H1 (cell line): ENCODE results near the gene RFX2. TPM values are rescaled to one million over a fixed set of nuclear protein-coding genes. Genes with fewer than 3 reads are reported as not detected.

Experiments
- CBX5 ChIP-seq: fragments of 300-800, 300-1000 bp; sonication (generic); IDR thresholded peaks from 2 replicates; pipeline ENCODE4 v1.7.1; 2016; ENCODE audit warnings: antibody characterized with exemption, low read length, low read depth
- polyA plus RNA-seq, 7 experiments: library from polyadenylated mRNA; depleted of rRNA in 3 of 7; stranded (reverse) in 5 of 7; unstranded in 2 of 7; fragments of >200 nt in 5 of 7; fragments of 200-250 nt in 2 of 7; gene quantifications; 1 replicate in 5 of 7; 2 replicates in 1 of 7; 4 replicates in 1 of 7; pipeline versions ENCODE4 v1.2.1 to v1.2.3, GENCODE V29; 2011 to 2013; ENCODE audit warnings: missing spikeins in 2 of 7, mixed read lengths in 2 of 7
- total RNA-seq: library from RNA; stranded (reverse); fragmentation: NEBNext Ultra II Directional; extraction: Animal tissue kit (Norgen Biotek cat#: 25700); gene quantifications from 2 replicates; pipeline ENCODE4 v1.2.1, GENCODE V29; 2021

The RFX2 gene
- total and polyA plus RNA-seq, 2 of the 8 experiments (the other 6 are each of a cell fraction or from before 2014, with no cell fraction given), result 4.8 to 5.3 TPM

DNA sequence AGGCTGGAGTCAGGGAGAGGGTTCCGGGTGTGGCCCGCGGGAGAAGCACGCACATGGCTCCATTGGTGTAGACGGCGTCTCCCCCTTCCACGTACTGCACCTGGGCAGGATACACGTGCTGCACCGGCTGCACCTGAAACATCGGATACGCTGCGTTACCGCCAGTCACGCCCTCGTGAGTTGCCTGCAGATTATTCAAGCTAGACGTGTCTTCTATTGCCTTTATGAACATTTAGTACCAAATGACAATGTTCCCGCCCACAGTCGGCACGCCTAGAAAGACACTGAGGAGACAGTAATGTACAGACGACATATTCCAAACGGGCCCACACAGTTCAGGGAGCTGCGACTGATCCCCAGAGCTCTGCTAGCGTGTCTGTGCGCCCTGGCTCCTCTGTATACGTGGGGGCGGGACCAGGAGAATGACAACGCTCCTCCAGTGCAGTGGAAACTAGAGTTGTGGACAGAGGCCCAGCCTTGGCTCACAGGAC, 68.3 kb downstream of the RFX2 start (continued):
- TF ChIP-seq CBX5, result no peak
